GM23338 (cell line): ENCODE data around the gene CTNNA2. TPM values are rescaled to one million over a fixed set of nuclear protein-coding genes. Genes with fewer than 3 reads are reported as not detected.

Source experiments
- ATAC-seq: fragments of 200-7000 bp; cut with Tn5 transposase; 3 replicates; pipeline ENCODE4 v1.9.1; 2020
- DNase-seq: peaks from one replicate; pipeline ENCODE4 v3.0.0-alpha.2; 2015; ENCODE audit warnings: low spot score
- H2AFZ ChIP-seq: fragments of 200-600 bp; sonication (generic); 2 replicates; pipeline ENCODE4 v1.8.0; 2016; ENCODE audit warnings: antibody characterized with exemption, mild to moderate bottlenecking, moderate library complexity
- H3F3A ChIP-seq: fragments of 200-600 bp; sonication (generic); replicated peaks from 2 replicates; pipeline ENCODE4 v1.8.0; 2017; ENCODE audit warnings: antibody characterized with exemption, mixed run types, low read depth
- H3K27ac ChIP-seq: fragments of 200-600 bp; sonication (generic); 2 replicates; pipeline ENCODE4 v1.6.1; 2016; ENCODE audit warnings: low read depth
- H3K27me3 ChIP-seq: fragments of 200-600 bp; sonication (generic); 2 replicates; pipeline ENCODE4 v1.8.0; 2016; ENCODE audit warnings: mild to moderate bottlenecking, mixed run types, moderate library complexity; ENCODE audit not compliant: insufficient read depth
- H3K36me3 ChIP-seq: fragments of 200-600 bp; sonication (generic); 2 replicates; pipeline ENCODE4 v1.8.0; 2016; ENCODE audit warnings: mild to moderate bottlenecking; ENCODE audit not compliant: insufficient read depth
- H3K4me1 ChIP-seq: fragments of 200-600 bp; sonication (generic); 2 replicates; pipeline ENCODE4 v1.8.0; 2016; ENCODE audit warnings: mild to moderate bottlenecking, moderate library complexity; ENCODE audit not compliant: insufficient read depth
- H3K4me2 ChIP-seq: fragments of 200-600 bp; sonication (generic); 2 replicates; pipeline ENCODE4 v1.7.1; 2017; ENCODE audit warnings: mixed run types
- H3K4me3 ChIP-seq: fragments of 200-600 bp; sonication (generic); 2 replicates; pipeline ENCODE4 v1.6.1; 2016; ENCODE audit warnings: mixed run types
- H3K79me2 ChIP-seq: fragments of 200-600 bp; sonication (generic); replicated peaks from 2 replicates; pipeline ENCODE4 v1.8.0; 2017; ENCODE audit warnings: mild to moderate bottlenecking; ENCODE audit not compliant: insufficient read depth
- H3K9me2 ChIP-seq: fragments of 200-600 bp; sonication (generic); 2 replicates; pipeline ENCODE4 v1.8.0; 2017; ENCODE audit not compliant: insufficient read depth
- H4K20me1 ChIP-seq: fragments of 200-600 bp; sonication (generic); replicated peaks from 2 replicates; pipeline ENCODE4 v1.8.0; 2017; ENCODE audit warnings: mild to moderate bottlenecking; ENCODE audit not compliant: insufficient read depth
- H3K27ac Mint-ChIP-seq: 2 replicates; pipeline ENCODE4 v1.8.0; 2020; ENCODE audit warnings: inconsistent platforms, mild to moderate bottlenecking, moderate library complexity, mixed read lengths
- H3K27me3 Mint-ChIP-seq: 3 replicates; pipeline ENCODE4 v1.8.0; 2022; ENCODE audit warnings: low read depth, mild to moderate bottlenecking, moderate library complexity, mixed read lengths, inconsistent platforms; ENCODE audit not compliant: insufficient read depth, poor library complexity
- H3K36me3 Mint-ChIP-seq: 3 replicates; pipeline ENCODE4 v1.8.0; 2021; ENCODE audit warnings: low read depth, mild to moderate bottlenecking, inconsistent platforms, moderate library complexity, mixed read lengths
- H3K4me1 Mint-ChIP-seq: 3 replicates; pipeline ENCODE4 v1.8.0; 2020; ENCODE audit warnings: mild to moderate bottlenecking, inconsistent platforms, mixed read lengths
- H3K4me3 Mint-ChIP-seq: 3 replicates; pipeline ENCODE4 v1.8.0; 2021; ENCODE audit warnings: moderate library complexity, mild to moderate bottlenecking, inconsistent platforms, mixed read lengths
- H3K9me3 Mint-ChIP-seq: 3 replicates; pipeline ENCODE4 v1.8.0; 2020; ENCODE audit warnings: moderate library complexity, mild to moderate bottlenecking, inconsistent platforms, mixed read lengths
- CREB1 ChIP-seq: fragments of 250-450 bp; sonication (Bioruptor Pico); IDR thresholded peaks from 2 replicates; pipeline ENCODE4 v1.5.0; 2020; ENCODE audit warnings: low read depth, mild to moderate bottlenecking, moderate library complexity
- CTCF ChIP-seq, 2 experiments: fragments of 200-600 bp in 1 of 2; sonication (generic) in 1 of 2; conservative IDR thresholded peaks; 2 replicates each; pipeline versions ENCODE4 v1.5.1 to v1.6.1; 2016 to 2017; ENCODE audit warnings: antibody characterized with exemption in 2 of 2, low read depth in 2 of 2, mild to moderate bottlenecking in 2 of 2, moderate library complexity in 1 of 2
- ETS1 ChIP-seq: IDR thresholded peaks from 2 replicates; pipeline ENCODE4 v1.6.1; 2016; ENCODE audit warnings: antibody characterized with exemption
- EZH2 ChIP-seq: fragments of 200-600 bp; sonication (generic); IDR thresholded peaks from one replicate; pipeline ENCODE4 v1.8.0; 2017; ENCODE audit warnings: antibody characterized with exemption, mild to moderate bottlenecking, low read depth; ENCODE audit not compliant: unreplicated experiment
- EZH2phosphoT487 ChIP-seq: fragments of 200-600 bp; sonication (generic); IDR thresholded peaks from one replicate; pipeline ENCODE4 v1.8.1; 2018; ENCODE audit warnings: antibody characterized with exemption; ENCODE audit not compliant: unreplicated experiment
- JUNB ChIP-seq: IDR thresholded peaks from one replicate; pipeline ENCODE4 v1.6.1; 2016; ENCODE audit warnings: antibody characterized with exemption; ENCODE audit not compliant: unreplicated experiment
- NANOG ChIP-seq: IDR thresholded peaks from 2 replicates; pipeline ENCODE4 v1.6.1; 2016; ENCODE audit warnings: antibody characterized with exemption, borderline replicate concordance
- POLR2AphosphoS5 ChIP-seq: IDR thresholded peaks from 2 replicates; pipeline ENCODE4 v1.6.1; 2016; ENCODE audit warnings: antibody characterized with exemption, low read depth
- REST ChIP-seq: IDR thresholded peaks from one replicate; pipeline ENCODE4 v1.6.1; 2018; ENCODE audit warnings: antibody characterized with exemption; ENCODE audit not compliant: unreplicated experiment
- STAT1 ChIP-seq: IDR thresholded peaks from one replicate; pipeline ENCODE4 v1.6.1; 2016; ENCODE audit warnings: antibody characterized with exemption; ENCODE audit not compliant: unreplicated experiment
- ZNF114 ChIP-seq: fragments of 250-450 bp; sonication (Bioruptor Pico); IDR thresholded peaks from 2 replicates; pipeline ENCODE4 v1.5.0; 2020; ENCODE audit warnings: mild to moderate bottlenecking, moderate library complexity
- ZNF331 ChIP-seq: fragments of 250-450 bp; sonication (Bioruptor Pico); IDR thresholded peaks from 2 replicates; pipeline ENCODE4 v1.5.0; 2020; ENCODE audit warnings: low read depth, mild to moderate bottlenecking, moderate library complexity
- ZNF462 ChIP-seq: fragments of 250-450 bp; sonication (Bioruptor Pico); IDR thresholded peaks from 2 replicates; pipeline ENCODE4 v1.5.0; 2020; ENCODE audit warnings: mild to moderate bottlenecking, moderate library complexity
- polyA plus RNA-seq: library from polyadenylated mRNA; unstranded; fragments of >200 nt; fragmentation: Nextera tagmentation; extraction: Ambion mirVana; gene quantifications from 2 replicates; pipeline ENCODE4 v1.2.1, GENCODE V29; 2016
- total RNA-seq: library from RNA; depleted of rRNA; stranded (reverse); fragments of >200 nt; shearing (Covaris generic); gene quantifications from 2 replicates; pipeline ENCODE4 v1.2.3, GENCODE V29; 2014

CTNNA2 gene
- total and polyA plus RNA-seq, 2 experiments from 2014 or later, result 6.4 to 15.6 TPM

- H3K36me3 Mint-ChIP-seq, result no peaks in the 10 kb centered on the region
- Histone ChIP-seq H3F3A (no peaks in the 10 kb centered on the region), H3K4me2 (no peak overlapping the region), H2AFZ (no peak overlapping the region), H3K9me2 (no peaks in the 10 kb centered on the region), H3K36me3 (no peaks in the 10 kb centered on the region), H3K27me3 (no peaks in the 10 kb centered on the region), H3K79me2 (no peaks in the 10 kb centered on the region), H3K4me3 (no peak overlapping the region), H3K27ac (no peak overlapping the region), H3K4me1 (peaks cover 16% of the 10 kb centered on the region), H4K20me1 (no peaks in the 10 kb centered on the region)
- H3K27me3 Mint-ChIP-seq, result peaks cover 2% of the 10 kb centered on the region
- H3K27ac Mint-ChIP-seq, result no peak overlapping the region
- H3K4me3 Mint-ChIP-seq, result no peak overlapping the region
- peaks cover 15% of the 10 kb centered on the region; the same call in 2 of the 3 replicates for H3K4me1 Mint-ChIP-seq
- ATAC-seq (no peak), DNase-seq (no peak)
- TF ChIP-seq ETS1 (no peak), REST (no peak), JUNB (no peak), EZH2 (no peak), NANOG (no peak), CTCF (conservative IDR thresholded peaks at IDR 0.05; ENCODE audit: low read depth in 2 of 2) (no peak), CREB1 (CRISPR knock-in tag) (no peak), ZNF462 (no peak), ZNF114 (CRISPR knock-in tag) (no peak), EZH2phosphoT487 (no peak), POLR2AphosphoS5 (no peak), STAT1 (no peak), ZNF331 (CRISPR knock-in tag) (no peak)
- no peaks in the 10 kb centered on the region for H3K9me3 Mint-ChIP-seq
These were observed 431.4 kb downstream of the CTNNA2 start for GRCh38 chr2:79944205-79944604.
